Measurements from ENCODE around the gene MYPN.

MYPN gene

GRCh38 chr10:68196701-68197100 is 87.4 kb downstream of the MYPN start:
- Histone ChIP-seq H3K4me3 (no peak overlapping the region), H3K4me1 (no peaks in the 10 kb centered on the region), H3K27me3 (peaks cover 0 to 22% of the 10 kb centered on the region in 2 donors), H3K9me3 (no peaks in the 10 kb centered on the region), H3K36me3 (no peaks in the 10 kb centered on the region), H3K27ac (no peak overlapping the region)
- TF ChIP-seq, protein P1, sequence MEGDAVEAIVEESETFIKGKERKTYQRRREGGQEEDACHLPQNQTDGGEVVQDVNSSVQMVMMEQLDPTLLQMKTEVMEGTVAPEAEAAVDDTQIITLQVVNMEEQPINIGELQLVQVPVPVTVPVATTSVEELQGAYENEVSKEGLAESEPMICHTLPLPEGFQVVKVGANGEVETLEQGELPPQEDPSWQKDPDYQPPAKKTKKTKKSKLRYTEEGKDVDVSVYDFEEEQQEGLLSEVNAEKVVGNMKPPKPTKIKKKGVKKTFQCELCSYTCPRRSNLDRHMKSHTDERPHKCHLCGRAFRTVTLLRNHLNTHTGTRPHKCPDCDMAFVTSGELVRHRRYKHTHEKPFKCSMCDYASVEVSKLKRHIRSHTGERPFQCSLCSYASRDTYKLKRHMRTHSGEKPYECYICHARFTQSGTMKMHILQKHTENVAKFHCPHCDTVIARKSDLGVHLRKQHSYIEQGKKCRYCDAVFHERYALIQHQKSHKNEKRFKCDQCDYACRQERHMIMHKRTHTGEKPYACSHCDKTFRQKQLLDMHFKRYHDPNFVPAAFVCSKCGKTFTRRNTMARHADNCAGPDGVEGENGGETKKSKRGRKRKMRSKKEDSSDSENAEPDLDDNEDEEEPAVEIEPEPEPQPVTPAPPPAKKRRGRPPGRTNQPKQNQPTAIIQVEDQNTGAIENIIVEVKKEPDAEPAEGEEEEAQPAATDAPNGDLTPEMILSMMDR (IDR thresholded peaks at IDR 0.05) = no peak
- DNase-seq = no peak
- intact Hi-C loops (cut with DNase I; ENCODE audit: low total_unique reads) = no loop called here

- intact Hi-C loops (cut with DNase I; ENCODE audit: low total_unique reads) = no loop called here
- peaks cover 0 to 19% of the 10 kb centered on the region in 2 donors for H3K27me3 ChIP-seq
- H3K9me3 ChIP-seq = no peaks in the 10 kb centered on the region
- no peaks in the 10 kb centered on the region for H3K4me1 ChIP-seq
- DNase-seq = no peak
- no peak overlapping the region for H3K4me3 ChIP-seq
- no peaks in the 10 kb centered on the region for H3K36me3 ChIP-seq
- TF ChIP-seq, protein P1 (IDR thresholded peaks at IDR 0.05) = no peak
- H3K27ac ChIP-seq = no peak overlapping the region
Observed at GRCh38 chr10:68202960-68203353, 93.7 kb downstream of the MYPN start.

DNA sequence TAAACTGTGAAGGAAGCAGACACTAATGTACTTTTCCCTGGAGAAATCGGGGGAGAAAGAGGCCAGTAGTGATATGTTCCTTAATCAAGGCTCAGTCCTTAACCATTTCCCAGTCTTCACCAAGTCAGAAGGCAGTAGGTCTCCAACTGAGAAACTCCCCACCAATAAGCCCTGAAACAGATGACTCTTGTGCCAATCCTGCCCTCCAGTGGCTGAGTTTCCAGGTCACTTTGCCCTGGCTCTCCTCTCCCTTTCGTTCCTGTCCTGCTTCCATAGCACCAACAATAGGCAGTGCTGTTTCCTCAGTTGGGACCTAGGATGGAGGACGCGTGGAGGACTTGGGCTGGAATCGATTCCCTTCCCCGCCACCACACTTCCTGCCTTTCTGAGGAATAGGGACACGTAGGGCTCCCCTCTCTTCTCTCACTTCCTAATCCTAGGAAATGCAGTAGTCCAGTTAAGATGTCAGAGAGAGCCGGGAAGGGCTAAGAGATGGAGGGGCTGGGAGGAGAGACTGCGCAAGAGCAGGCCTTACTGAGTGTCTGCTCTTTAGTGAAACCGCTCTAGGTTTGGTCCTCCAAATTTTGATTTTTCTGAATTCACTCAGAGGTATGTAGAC is 99.2 kb downstream of the MYPN start:
- Histone ChIP-seq H3K27me3 (peaks cover 0 to 4% of the 10 kb centered on the region in 2 donors), H3K9me3 (no peaks in the 10 kb centered on the region), H3K27ac (no peak overlapping the region), H3K4me1 (no peaks in the 10 kb centered on the region), H3K4me3 (no peak overlapping the region), H3K36me3 (no peaks in the 10 kb centered on the region)
- intact Hi-C loops (cut with DNase I; ENCODE audit: low total_unique reads) = no loop called here
- no peak for DNase-seq
- TF ChIP-seq, protein P1 (IDR thresholded peaks at IDR 0.05) = no peak

- no peaks in the 10 kb centered on the region for H3K9me3 ChIP-seq
- H3K36me3 ChIP-seq = no peaks in the 10 kb centered on the region
- H3K4me3 ChIP-seq = no peak overlapping the region
- H3K4me1 ChIP-seq = no peaks in the 10 kb centered on the region
- no peak overlapping the region for H3K27ac ChIP-seq
- H3K27me3 ChIP-seq = peaks cover 0 to 4% of the 10 kb centered on the region in 2 donors
- TF ChIP-seq, protein P1 (IDR thresholded peaks at IDR 0.05) = no peak
- intact Hi-C loops (cut with DNase I; ENCODE audit: low total_unique reads) = loop anchor here (10.0 kb wide), 1 partner anchor 93 kb away; no protein-coding TSS in a partner anchor
- no peak for DNase-seq
Observed at GRCh38 chr10:68211669-68212068, 102.4 kb downstream of the MYPN start.

DNA sequence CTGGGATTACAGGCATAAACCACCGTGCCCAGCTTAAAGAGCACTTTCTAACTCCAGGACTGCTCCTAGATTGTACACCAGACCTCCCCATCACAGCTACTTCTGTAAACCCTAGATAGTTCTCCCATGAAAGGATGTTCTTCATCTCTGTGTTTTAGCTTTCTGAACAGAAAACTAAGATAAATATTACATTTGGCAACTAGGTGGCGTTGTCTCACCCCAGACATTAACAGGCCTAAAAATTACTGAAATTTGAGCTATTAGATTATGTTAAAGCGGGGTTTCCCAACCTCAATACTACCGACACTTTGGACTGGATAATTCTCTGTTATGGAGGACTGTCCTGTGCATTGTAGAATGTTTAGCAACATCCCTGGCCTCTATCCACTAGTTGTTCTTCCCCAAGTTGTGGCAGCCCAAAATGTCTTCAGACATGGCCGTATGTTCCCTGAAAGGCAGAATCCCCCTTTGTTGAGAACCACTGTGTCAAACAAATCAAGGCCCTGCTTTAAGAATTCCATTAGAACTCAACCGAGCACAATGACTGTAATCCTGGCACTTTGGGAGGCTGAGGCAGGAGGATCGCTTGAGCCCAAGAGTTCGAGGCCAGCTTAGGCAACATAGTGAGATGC is 103.5 kb downstream of the MYPN start:
- Histone ChIP-seq H3K27me3 (peaks cover 0 to 4% of the 10 kb centered on the region in 2 donors), H3K4me3 (no peak overlapping the region), H3K36me3 (no peaks in the 10 kb centered on the region), H3K9me3 (no peaks in the 10 kb centered on the region), H3K4me1 (no peaks in the 10 kb centered on the region), H3K27ac (no peak overlapping the region)
- TF ChIP-seq, protein P1 (IDR thresholded peaks at IDR 0.05) = peak; percentile 52 to 53
- intact Hi-C loops (cut with DNase I; ENCODE audit: low total_unique reads) = loop anchor here (10.0 kb wide), 1 partner anchor 92 kb away; no protein-coding TSS in a partner anchor
- no peak for DNase-seq
